DND-41 (cell line): ENCODE results near the gene ARHGAP9.

Experiments used
- ATAC-seq: fragments of 200-7000 bp; cut with Tn5 transposase; 3 replicates; pipeline ENCODE4 v1.9.1; 2021; ENCODE audit warnings: low read depth; ENCODE audit not compliant: insufficient read depth
- DNase-seq: peaks from one replicate; pipeline ENCODE4 v3.0.0-alpha.2; 2020
- H2AFZ ChIP-seq: 2 replicates; pipeline ENCODE4 v1.6.0; 2012; ENCODE audit warnings: low read depth, low read length
- H3K27ac ChIP-seq: 2 replicates; pipeline ENCODE4 v1.5.1; 2012; ENCODE audit warnings: low read length, inconsistent platforms
- H3K27me3 ChIP-seq: fragments of 200-600 bp; sonication (generic); 2 replicates; pipeline ENCODE4 v1.6.0; 2012; ENCODE audit warnings: low read length, mild to moderate bottlenecking, inconsistent platforms; ENCODE audit not compliant: insufficient read depth, poor library complexity
- H3K36me3 ChIP-seq: 2 replicates; pipeline ENCODE4 v1.5.1; 2012; ENCODE audit warnings: low read length, inconsistent platforms; ENCODE audit not compliant: insufficient read depth
- H3K4me1 ChIP-seq: 2 replicates; pipeline ENCODE4 v1.5.1; 2012; ENCODE audit warnings: mild to moderate bottlenecking, low read length; ENCODE audit not compliant: insufficient read depth
- H3K4me2 ChIP-seq: 2 replicates; pipeline ENCODE4 v1.6.0; 2012; ENCODE audit warnings: mild to moderate bottlenecking, moderate library complexity, low read length, inconsistent platforms; ENCODE audit not compliant: insufficient read depth
- H3K4me3 ChIP-seq, 2 experiments: fragments of 200-600 bp in 1 of 2; shearing (Covaris generic) in 1 of 2; 2 replicates each; pipeline ENCODE4 v1.5.1; 2012 to 2016; ENCODE audit warnings: inconsistent platforms in 2 of 2, low read length in 2 of 2, mild to moderate bottlenecking in 2 of 2, low read depth in 1 of 2, moderate library complexity in 1 of 2
- H3K79me2 ChIP-seq: 2 replicates; pipeline ENCODE4 v1.6.0; 2012; ENCODE audit warnings: low read length, inconsistent platforms; ENCODE audit not compliant: insufficient read depth
- H3K9ac ChIP-seq: 2 replicates; pipeline ENCODE4 v1.6.0; 2012; ENCODE audit warnings: low read depth, mild to moderate bottlenecking, inconsistent platforms, low read length, moderate library complexity
- H3K9me3 ChIP-seq: 2 replicates; pipeline ENCODE4 v1.5.1; 2012; ENCODE audit warnings: low read length, moderate library complexity, mild to moderate bottlenecking, inconsistent platforms; ENCODE audit not compliant: insufficient read depth, severe bottlenecking
- H4K20me1 ChIP-seq: 2 replicates; pipeline ENCODE4 v1.6.0; 2012; ENCODE audit warnings: low read length; ENCODE audit not compliant: insufficient read depth
- EZH2 ChIP-seq: IDR thresholded peaks from 3 replicates; pipeline ENCODE4 v1.6.1; 2012; ENCODE audit warnings: borderline replicate concordance, low read depth, mild to moderate bottlenecking, moderate library complexity, low read length, inconsistent platforms; ENCODE audit not compliant: severe bottlenecking
- TF ChIP-seq, protein P1 (sequence below): IDR thresholded peaks from 2 replicates; pipeline ENCODE4 v1.5.1; 2012; ENCODE audit warnings: borderline replicate concordance, low read length, moderate library complexity, mild to moderate bottlenecking; ENCODE audit not compliant: poor library complexity, severe bottlenecking; ENCODE audit errors: extremely low read depth

Gene ARHGAP9

DNA sequence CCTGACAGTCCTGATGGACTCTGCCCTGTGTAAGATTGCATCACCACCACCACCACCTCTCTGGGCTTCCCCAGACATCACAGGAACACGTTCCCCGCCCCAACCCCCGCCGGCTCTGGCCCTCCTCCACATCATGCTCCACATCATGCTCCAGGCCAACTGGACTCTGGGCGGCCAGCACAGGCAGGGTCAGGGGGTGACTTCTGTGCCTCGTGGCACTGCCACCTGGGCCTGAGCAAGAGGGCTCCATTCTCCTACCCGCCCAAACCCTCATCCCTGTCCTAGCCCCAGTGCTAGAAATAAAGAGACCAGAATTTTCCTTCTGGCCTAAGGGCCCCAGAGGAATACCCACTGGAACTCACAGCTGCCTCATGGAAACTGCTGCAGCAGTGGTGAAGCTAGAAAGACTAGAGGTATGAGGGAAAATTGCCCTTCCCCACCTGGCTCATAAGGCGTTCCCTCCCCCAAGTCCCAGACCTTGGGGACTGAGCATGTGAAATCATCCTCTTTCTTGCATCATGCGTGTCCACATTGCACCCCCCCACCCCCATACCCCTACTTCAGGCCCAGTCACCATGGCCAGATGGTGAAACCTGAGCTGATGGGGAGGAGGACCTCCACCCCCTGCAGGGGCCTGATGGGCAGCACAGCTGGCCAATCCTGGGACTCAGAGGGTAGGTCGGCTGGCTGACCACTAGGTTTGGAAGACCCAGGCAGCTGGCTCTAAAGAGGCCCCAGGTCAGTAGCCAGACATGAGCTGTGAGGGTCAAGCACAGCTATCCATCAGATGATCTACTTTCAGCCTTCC is 24.9 kb downstream of the ARHGAP9 start, which contains the start of gene INHBE:
Gene INHBE (plus strand): TSS at position 742 of the 808 bp plus-strand sequence. CDS start 230 bp downstream, outside the sequence.
- Histone ChIP-seq H3K9ac (no peak within 1 kb of the TSS), H3K27ac (no peak within 1 kb of the TSS), H3K4me2 (no peak within 1 kb of the TSS), H3K27me3 (no peaks in the 10 kb centered on the region), H3K36me3 (no peaks in the 10 kb centered on the region), H3K9me3 (no peaks in the 10 kb centered on the region), H2AFZ (peak within 1 kb of the TSS; percentile 63; the same call in 1 of the 2 replicates), H4K20me1 (no peaks in the 10 kb centered on the region), H3K4me3 (no peak within 1 kb of the TSS), H3K79me2 (no peaks in the 10 kb centered on the region), H3K4me1 (peaks cover 16% of the 10 kb centered on the region)
- ATAC-seq = no peak
- TF ChIP-seq, protein P1, sequence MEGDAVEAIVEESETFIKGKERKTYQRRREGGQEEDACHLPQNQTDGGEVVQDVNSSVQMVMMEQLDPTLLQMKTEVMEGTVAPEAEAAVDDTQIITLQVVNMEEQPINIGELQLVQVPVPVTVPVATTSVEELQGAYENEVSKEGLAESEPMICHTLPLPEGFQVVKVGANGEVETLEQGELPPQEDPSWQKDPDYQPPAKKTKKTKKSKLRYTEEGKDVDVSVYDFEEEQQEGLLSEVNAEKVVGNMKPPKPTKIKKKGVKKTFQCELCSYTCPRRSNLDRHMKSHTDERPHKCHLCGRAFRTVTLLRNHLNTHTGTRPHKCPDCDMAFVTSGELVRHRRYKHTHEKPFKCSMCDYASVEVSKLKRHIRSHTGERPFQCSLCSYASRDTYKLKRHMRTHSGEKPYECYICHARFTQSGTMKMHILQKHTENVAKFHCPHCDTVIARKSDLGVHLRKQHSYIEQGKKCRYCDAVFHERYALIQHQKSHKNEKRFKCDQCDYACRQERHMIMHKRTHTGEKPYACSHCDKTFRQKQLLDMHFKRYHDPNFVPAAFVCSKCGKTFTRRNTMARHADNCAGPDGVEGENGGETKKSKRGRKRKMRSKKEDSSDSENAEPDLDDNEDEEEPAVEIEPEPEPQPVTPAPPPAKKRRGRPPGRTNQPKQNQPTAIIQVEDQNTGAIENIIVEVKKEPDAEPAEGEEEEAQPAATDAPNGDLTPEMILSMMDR = no peak
- no peak for TF ChIP-seq EZH2
- DNase-seq = peak; percentile 39

DNA sequence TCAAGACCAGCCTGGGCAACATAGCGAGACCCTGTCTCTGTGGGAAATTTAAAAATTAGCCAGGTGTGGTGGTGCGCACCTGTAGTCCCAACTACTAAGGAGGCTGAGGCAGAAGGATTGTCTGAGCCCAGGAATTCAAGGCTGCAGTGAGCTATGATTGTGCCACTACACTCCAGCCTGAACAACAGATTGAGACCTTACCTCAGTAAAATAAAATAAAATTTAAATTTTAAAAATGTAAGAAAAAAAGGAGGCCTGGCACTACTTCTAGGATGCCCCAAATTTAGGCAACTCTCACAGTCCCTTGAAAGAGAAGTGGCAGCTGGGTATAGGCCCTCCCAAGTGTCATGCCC is 25.5 kb downstream of the ARHGAP9 start:
- no peaks in the 10 kb centered on the region for H3K9me3 ChIP-seq
- no peak overlapping the region for H3K9ac ChIP-seq
- H3K27ac ChIP-seq = no peak overlapping the region
- TF ChIP-seq, protein P1 = no peak
- TF ChIP-seq EZH2 = no peak
- DNase-seq (no peak), ATAC-seq (no peak)
- H2AFZ ChIP-seq = no peak overlapping the region
- H3K36me3 ChIP-seq = no peaks in the 10 kb centered on the region
- H3K4me1 ChIP-seq = peaks cover 12% of the 10 kb centered on the region
- H3K79me2 ChIP-seq = no peaks in the 10 kb centered on the region
- H3K4me3 ChIP-seq = no peak overlapping the region
- no peaks in the 10 kb centered on the region for H3K27me3 ChIP-seq
- no peaks in the 10 kb centered on the region for H4K20me1 ChIP-seq
- H3K4me2 ChIP-seq = no peak overlapping the region

DNA sequence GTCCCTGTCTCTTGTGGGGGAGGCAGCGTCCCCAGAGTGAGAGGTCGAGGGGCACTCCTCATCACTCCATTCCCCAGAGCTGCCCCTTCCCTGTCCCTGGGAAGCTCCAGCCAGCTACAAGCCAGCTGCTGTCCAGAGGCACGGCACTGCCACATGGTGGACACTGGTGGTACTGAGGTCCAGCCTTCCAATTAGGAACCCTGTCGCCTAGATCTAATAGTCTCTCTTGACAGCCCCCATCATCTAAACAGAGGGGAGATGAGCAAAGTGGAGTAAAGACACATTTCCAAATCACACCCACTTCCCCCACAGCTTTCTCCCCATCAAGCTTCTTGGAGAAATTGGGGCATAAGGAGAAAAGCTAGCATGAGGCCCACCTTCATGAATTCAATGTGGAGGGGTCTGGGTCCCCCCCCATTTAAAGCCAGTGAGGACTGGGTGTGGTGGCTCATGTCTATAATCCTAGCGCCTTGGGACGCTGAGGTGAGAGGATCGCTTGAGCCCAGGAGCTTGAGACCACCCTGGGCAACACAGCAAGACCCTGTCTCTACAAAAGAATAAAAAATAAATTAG is 26.6 kb downstream of the ARHGAP9 start:
- ATAC-seq (peak; percentile 44; the same call in 2 of the 3 replicates), DNase-seq (peak; percentile 56)
- Histone ChIP-seq H3K4me1 (peaks cover 3% of the 10 kb centered on the region; the same call in 1 of the 2 replicates), H3K9ac (no peak overlapping the region), H4K20me1 (no peaks in the 10 kb centered on the region), H3K27me3 (no peaks in the 10 kb centered on the region), H3K4me2 (no peak overlapping the region), H3K4me3 (no peak overlapping the region), H2AFZ (no peak overlapping the region), H3K9me3 (no peaks in the 10 kb centered on the region), H3K79me2 (no peaks in the 10 kb centered on the region), H3K27ac (no peak overlapping the region), H3K36me3 (no peaks in the 10 kb centered on the region)
- TF ChIP-seq EZH2 = no peak
- TF ChIP-seq, protein P1 = peak; percentile 82
